Neutrophil (primary cell): ENCODE measurements around the gene AGAP1.

Experiments
- H3K27ac ChIP-seq: fragments of 200-600 bp; sonication (generic); 2 replicates; pipeline ENCODE4 v1.5.1; 2016; ENCODE audit warnings: mild to moderate bottlenecking, moderate library complexity
- H3K27me3 ChIP-seq: fragments of 200-600 bp; sonication (generic); 2 replicates; pipeline ENCODE4 v1.6.0; 2016; ENCODE audit warnings: mild to moderate bottlenecking
- H3K36me3 ChIP-seq: fragments of 200-600 bp; sonication (generic); 2 replicates; pipeline ENCODE4 v1.5.1; 2017
- H3K4me1 ChIP-seq, 2 experiments: fragments of 200-600 bp in 1 of 2; sonication (generic) in 1 of 2; 1 replicate in 1 of 2; 2 replicates in 1 of 2; pipeline versions ENCODE4 v1.5.1 to v1.6.1; 2013 to 2016; ENCODE audit warnings: low read depth in 1 of 2, low read length in 1 of 2, mild to moderate bottlenecking in 1 of 2, moderate library complexity in 1 of 2; ENCODE audit not compliant: control insufficient read depth in 1 of 2, insufficient read depth in 1 of 2
- H3K4me3 ChIP-seq, 2 experiments: fragments of 200-600 bp in 1 of 2; sonication (generic) in 1 of 2; 1 replicate in 1 of 2; 2 replicates in 1 of 2; pipeline ENCODE4 v1.5.1; 2013 to 2016; ENCODE audit warnings: low read depth in 1 of 2, low read length in 1 of 2, mild to moderate bottlenecking in 1 of 2, moderate library complexity in 1 of 2
- H3K9me3 ChIP-seq: fragments of 200-600 bp; sonication (generic); 2 replicates; pipeline ENCODE4 v1.5.1; 2016
- TF ChIP-seq, protein P1 (sequence below): fragments of 200-600 bp; sonication (generic); IDR thresholded peaks from 2 replicates; pipeline ENCODE4 v1.5.1; 2016; ENCODE audit warnings: antibody characterized with exemption

Gene AGAP1

DNA sequence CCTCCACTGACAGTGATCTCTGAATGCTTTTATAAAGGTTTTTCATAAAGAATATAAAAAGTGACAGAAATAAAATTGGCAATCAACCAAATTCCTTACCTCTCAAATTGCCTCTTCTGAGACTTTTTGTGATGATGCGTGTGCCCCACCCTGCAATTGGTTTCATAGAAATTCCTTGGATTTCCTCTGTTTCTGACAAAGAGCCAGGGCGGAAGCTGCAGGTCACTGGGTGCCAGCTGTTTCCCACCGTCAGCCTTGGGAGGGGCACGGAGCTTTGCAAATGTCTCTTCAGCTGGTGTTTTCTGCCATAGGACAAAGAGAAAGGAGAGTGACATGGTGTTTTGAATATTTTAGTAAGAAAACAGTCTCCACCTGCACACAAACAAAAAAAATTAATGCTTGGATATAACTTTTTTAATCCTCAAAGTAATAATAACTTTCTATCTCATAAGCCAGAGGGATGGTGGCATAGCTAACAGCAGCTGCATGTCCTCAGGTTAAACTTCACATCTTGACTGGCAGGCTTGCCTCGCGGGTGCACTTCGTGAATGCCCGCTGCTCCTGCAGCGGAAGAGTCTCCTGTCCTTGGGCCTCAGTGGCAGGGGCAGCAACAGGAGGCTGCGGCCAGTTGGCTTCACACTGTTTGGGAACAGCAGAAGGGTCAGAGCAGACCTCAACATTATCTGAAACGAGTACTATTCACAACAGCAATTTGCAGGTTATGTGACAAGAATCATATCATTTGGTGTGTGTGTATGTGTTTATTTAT, 24.7 kb downstream of the AGAP1 start:
- Histone ChIP-seq H3K4me3 (no peak overlapping the region), H3K27me3 (no peaks in the 10 kb centered on the region), H3K4me1 (no peaks in the 10 kb centered on the region), H3K36me3 (no peaks in the 10 kb centered on the region), H3K9me3 (no peaks in the 10 kb centered on the region), H3K27ac (no peak overlapping the region)
- TF ChIP-seq, protein P1, sequence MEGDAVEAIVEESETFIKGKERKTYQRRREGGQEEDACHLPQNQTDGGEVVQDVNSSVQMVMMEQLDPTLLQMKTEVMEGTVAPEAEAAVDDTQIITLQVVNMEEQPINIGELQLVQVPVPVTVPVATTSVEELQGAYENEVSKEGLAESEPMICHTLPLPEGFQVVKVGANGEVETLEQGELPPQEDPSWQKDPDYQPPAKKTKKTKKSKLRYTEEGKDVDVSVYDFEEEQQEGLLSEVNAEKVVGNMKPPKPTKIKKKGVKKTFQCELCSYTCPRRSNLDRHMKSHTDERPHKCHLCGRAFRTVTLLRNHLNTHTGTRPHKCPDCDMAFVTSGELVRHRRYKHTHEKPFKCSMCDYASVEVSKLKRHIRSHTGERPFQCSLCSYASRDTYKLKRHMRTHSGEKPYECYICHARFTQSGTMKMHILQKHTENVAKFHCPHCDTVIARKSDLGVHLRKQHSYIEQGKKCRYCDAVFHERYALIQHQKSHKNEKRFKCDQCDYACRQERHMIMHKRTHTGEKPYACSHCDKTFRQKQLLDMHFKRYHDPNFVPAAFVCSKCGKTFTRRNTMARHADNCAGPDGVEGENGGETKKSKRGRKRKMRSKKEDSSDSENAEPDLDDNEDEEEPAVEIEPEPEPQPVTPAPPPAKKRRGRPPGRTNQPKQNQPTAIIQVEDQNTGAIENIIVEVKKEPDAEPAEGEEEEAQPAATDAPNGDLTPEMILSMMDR: no peak

DNA sequence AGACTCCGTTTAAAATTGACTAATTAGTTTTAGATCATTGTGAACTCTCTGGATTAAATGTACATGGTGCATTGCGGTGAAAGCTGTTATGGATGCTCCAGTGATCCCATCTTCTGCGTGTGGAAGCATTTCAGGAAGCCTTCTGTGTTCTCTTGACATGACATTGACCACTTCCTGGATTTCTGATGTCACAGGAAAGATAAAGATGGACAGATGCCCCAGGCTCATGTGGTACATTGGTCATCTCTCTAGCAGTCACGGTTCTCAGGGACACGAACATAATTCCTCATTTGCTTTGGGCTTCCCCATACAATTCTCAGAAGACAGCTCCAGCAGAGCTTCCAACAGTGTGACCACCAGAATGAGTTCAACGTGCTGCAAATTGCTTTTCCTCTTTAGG, 26.9 kb downstream of the AGAP1 start:
- no peaks in the 10 kb centered on the region for H3K36me3 ChIP-seq
- no peaks in the 10 kb centered on the region for H3K27me3 ChIP-seq
- TF ChIP-seq, protein P1: no peak
- H3K27ac ChIP-seq: no peak overlapping the region
- H3K9me3 ChIP-seq: no peaks in the 10 kb centered on the region
- H3K4me3 ChIP-seq: no peak overlapping the region
- no peaks in the 10 kb centered on the region for H3K4me1 ChIP-seq

DNA sequence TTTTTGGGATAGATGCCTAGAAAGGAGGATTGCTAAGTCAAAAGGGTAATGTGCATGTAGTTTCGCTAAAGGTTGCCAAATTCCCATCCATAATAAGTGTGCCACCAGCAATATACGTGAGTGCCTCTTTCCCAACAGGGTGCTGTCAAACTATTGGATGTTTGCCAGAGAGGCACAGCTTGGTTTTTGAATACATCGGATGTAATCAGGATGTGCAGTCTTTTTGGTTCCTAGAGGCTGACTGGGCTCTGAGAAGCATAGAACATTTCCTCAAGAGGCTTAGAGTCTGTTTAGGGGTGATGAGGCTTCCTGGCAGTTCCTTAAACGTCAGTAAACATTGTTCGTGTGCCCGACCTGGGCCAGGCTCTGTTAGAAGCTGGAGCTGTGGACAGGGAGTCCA, 28.0 kb downstream of the AGAP1 start:
- no peak overlapping the region for H3K27ac ChIP-seq
- H3K4me1 ChIP-seq: no peaks in the 10 kb centered on the region
- no peaks in the 10 kb centered on the region for H3K9me3 ChIP-seq
- no peaks in the 10 kb centered on the region for H3K27me3 ChIP-seq
- no peaks in the 10 kb centered on the region for H3K36me3 ChIP-seq
- no peak overlapping the region for H3K4me3 ChIP-seq
- TF ChIP-seq, protein P1: no peak

DNA sequence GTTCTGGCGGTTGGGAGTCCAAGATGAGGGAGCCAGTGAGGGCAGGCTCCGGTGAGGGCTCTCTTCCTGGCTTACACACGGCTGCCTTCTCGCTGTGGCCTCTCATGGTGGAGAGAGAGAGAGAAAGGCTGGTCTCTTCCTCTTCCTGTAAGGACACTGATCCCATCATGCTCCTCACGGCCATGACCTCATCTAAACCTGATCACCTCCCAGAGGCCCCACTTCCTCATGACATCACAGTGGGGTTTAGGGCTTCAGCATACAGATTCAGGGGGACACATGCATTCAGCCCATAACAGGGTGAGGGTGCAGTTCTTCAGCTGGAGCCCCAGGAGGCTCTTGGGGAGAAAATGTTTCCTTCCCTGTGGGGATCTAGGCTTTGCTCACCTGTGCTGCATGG, 29.2 kb downstream of the AGAP1 start:
- H3K36me3 ChIP-seq: no peaks in the 10 kb centered on the region
- TF ChIP-seq, protein P1: no peak
- H3K4me1 ChIP-seq: no peaks in the 10 kb centered on the region
- H3K4me3 ChIP-seq: no peak overlapping the region
- H3K27ac ChIP-seq: no peak overlapping the region
- no peaks in the 10 kb centered on the region for H3K27me3 ChIP-seq
- no peaks in the 10 kb centered on the region for H3K9me3 ChIP-seq

DNA sequence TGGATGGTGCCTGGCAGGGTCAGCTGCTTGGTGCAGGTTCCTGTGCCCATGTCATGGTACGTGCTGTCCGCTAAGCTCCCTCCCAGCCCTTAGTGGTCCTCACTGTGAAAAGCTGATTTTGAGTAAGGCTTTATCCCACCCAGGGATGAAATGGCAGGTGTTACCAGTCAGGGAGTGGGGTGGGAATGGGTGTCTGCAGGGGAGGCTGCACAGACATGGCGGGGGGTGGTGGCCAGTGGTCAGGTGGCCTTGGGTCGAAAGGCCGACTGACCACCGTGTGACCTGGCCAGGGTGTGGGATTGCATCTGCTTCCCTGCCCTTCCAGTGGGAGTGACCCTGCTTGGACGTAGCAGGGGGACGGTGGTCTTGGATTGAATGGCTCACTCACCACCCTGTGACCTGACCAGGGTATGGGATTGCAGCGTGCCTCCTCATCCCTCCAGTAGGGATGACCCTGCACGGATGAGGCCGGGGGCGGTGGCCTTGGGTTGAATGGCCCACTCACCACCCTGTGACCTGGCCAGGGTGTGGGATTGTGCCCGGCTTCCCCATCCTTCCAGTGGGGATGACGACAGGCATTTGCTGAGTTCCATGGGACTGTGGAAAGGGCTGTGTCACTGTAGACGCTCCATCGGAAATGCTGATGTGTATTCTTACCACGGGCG, 29.8 kb downstream of the AGAP1 start:
- no peaks in the 10 kb centered on the region for H3K9me3 ChIP-seq
- no peak overlapping the region for H3K4me3 ChIP-seq
- H3K36me3 ChIP-seq: no peaks in the 10 kb centered on the region
- no peaks in the 10 kb centered on the region for H3K4me1 ChIP-seq
- H3K27me3 ChIP-seq: no peaks in the 10 kb centered on the region
- no peak overlapping the region for H3K27ac ChIP-seq
- TF ChIP-seq, protein P1: no peak
